Activated naive CD8-positive, alpha-beta T cell treated with anti-CD3 and anti-CD28 coated beads, Interleukin-2, amount 50 U/mL, for 24 hours (primary cell): ENCODE data around the gene TFG.

ENCODE experiments used
- ATAC-seq: fragments of 150-1000 bp; cut with Tn5 transposase; one replicate; pipeline ENCODE4 v1.10.0; 2021
- DNase-seq: peaks from one replicate; pipeline ENCODE4 v3.0.0; 2021
- H3K27ac Mint-ChIP-seq: one replicate; pipeline ENCODE4 v1.8.0; 2021; ENCODE audit warnings: mild to moderate bottlenecking, mixed read lengths
- H3K27me3 Mint-ChIP-seq: one replicate; pipeline ENCODE4 v1.8.0; 2021; ENCODE audit warnings: mixed read lengths
- H3K36me3 Mint-ChIP-seq: one replicate; pipeline ENCODE4 v1.8.0; 2021; ENCODE audit warnings: low read depth, mixed read lengths
- H3K4me1 Mint-ChIP-seq: one replicate; pipeline ENCODE4 v1.8.0; 2021; ENCODE audit warnings: mixed read lengths
- H3K4me3 Mint-ChIP-seq: one replicate; pipeline ENCODE4 v1.8.0; 2021; ENCODE audit warnings: mild to moderate bottlenecking, moderate library complexity, mixed read lengths
- H3K9me3 Mint-ChIP-seq: one replicate; pipeline ENCODE4 v1.8.0; 2021; ENCODE audit warnings: mixed read lengths

Gene TFG

DNA sequence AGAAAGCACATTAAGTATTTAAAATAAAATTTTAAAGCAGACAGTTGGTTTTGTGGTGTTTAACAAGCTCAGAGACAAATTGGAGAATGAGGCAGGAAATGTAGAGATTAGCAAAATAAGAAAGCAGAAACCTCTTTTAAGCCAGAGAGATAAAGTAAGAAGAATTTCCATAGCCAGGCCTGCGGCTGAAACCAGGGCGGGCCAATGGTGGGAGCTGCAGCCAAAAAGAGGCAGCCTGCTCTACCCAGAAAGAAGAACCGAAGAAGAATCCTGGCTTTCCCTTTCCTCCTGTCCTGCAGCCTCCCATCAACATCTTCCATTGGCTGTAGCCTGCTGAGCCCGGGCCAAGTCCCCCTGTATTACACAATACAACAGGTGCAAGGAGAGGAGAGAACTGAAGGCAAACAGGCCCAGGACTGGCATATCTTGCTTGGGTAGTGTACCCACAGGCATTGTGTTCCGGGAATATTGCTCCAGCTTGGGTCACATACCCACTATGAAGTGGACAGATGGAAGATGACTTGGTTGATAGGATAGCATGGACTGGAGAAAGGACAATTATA is 11.5 kb upstream of the TFG start:
- Mint-ChIP-seq H3K9me3 (no peaks in the 10 kb centered on the region), H3K36me3 (no peaks in the 10 kb centered on the region), H3K4me1 (no peaks in the 10 kb centered on the region), H3K4me3 (no peak overlapping the region), H3K27me3 (peaks cover 51% of the 10 kb centered on the region), H3K27ac (no peak overlapping the region)
- DNase-seq (no peak), ATAC-seq (no peak)

DNA sequence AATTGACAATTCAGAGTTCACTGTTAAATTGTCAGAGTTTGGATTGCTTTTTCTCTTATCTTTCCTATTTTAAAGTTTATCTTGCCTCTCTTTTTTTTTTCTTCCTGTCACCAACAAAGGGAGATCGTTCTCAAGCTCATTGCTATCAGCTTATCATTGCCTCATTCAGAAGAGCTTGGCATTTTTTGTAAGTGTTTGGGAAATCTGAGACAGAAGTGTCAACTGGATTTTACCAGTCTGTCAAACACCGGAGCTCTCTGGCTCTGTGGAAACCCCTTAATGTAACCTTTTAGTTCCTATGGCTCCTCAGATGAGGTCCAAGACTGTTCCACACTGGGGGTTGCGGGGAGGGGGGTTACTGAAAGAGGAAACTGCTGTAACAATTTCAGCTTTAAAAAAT is 10.6 kb upstream of the TFG start:
- H3K9me3 Mint-ChIP-seq: no peaks in the 10 kb centered on the region
- peaks cover 53% of the 10 kb centered on the region for H3K27me3 Mint-ChIP-seq
- DNase-seq (no peak), ATAC-seq (no peak)
- H3K4me1 Mint-ChIP-seq: no peaks in the 10 kb centered on the region
- H3K36me3 Mint-ChIP-seq: no peaks in the 10 kb centered on the region
- H3K27ac Mint-ChIP-seq: no peak overlapping the region
- H3K4me3 Mint-ChIP-seq: no peak overlapping the region

DNA sequence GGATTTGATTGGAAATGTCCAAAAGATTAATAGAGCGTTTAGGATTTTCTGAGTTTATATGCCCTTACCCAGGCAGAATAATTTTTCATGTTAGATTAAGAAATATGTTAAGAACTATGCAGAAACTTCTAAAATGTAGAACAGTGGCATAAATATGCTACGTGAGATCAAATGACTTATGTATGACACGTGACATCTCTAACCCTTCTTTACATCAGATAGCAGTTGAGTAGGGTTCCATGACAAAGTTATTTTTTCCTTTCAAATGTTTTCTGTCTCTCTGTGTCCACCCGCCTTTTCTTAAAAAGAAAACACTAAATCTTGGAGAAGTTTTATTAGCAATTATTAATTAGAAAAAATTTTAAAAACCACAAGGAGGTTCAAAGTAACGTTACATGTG is 8.6 kb upstream of the TFG start:
- no peaks in the 10 kb centered on the region for H3K9me3 Mint-ChIP-seq
- no peak overlapping the region for H3K4me3 Mint-ChIP-seq
- DNase-seq: no peak
- no peak for ATAC-seq
- no peaks in the 10 kb centered on the region for H3K4me1 Mint-ChIP-seq
- peaks cover 45% of the 10 kb centered on the region for H3K27me3 Mint-ChIP-seq
- H3K27ac Mint-ChIP-seq: no peak overlapping the region
- H3K36me3 Mint-ChIP-seq: no peaks in the 10 kb centered on the region

DNA sequence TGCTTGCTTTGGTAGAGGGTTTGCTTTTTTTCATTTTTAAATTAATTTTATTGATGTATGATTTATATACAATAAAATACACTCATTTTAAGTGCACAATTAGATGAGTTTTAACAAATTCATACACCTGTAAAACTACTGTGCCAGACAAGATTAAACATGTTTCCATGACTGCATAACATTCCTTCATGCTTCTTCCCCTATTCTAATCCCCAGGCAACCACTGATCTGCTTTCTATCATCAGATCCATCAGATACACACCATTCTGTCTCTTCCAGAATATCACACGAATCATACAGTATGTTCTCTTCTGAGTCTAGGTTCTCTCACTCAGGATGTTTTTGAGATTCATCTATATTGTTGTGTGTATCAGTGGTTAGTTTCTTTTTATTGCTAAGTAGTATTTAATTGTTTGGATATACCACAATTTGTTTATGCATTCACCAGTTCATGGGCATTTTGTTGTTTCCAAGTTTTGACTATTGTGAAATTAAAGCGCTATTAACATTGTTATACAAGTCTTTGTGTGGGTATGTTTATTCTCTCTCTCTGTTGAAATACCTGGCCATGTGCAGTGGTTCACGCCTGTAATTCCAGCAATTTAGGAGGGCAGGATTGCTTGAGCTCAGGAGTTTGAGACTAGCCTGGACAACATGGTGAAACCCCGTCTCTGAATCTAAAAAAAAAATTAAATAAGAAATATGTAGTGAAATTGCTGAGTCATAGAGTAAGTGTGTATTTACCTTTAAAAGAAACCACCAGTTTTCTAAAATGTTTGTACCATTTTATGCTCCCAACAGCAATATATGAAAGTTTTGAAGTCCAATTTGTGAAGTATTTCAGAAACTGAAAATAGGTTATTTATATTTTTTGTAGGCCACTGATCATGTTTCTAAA is 7.0 kb upstream of the TFG start:
- Mint-ChIP-seq H3K4me1 (no peaks in the 10 kb centered on the region), H3K9me3 (no peaks in the 10 kb centered on the region), H3K4me3 (no peak overlapping the region), H3K27me3 (peaks cover 44% of the 10 kb centered on the region), H3K27ac (no peak overlapping the region), H3K36me3 (no peaks in the 10 kb centered on the region)
- ATAC-seq (no peak), DNase-seq (no peak)

DNA sequence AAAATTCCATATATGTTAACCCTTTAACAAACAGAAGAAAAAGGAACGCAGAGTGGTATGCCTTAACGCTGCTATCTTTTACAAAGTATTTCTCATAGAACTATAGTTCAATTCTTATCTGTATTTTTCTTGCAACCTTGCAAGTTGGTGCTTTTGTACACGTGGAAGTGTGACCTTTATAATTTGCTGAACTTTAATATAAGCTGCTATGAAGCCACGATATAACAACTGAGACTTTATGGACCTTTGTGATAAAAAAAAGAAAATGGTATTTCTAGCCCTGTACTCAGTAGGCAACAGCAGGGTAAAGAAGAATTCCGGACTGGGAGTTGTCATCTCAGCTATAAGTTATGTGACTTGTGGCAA is 6.3 kb upstream of the TFG start:
- H3K27ac Mint-ChIP-seq: no peak overlapping the region
- peaks cover 41% of the 10 kb centered on the region for H3K27me3 Mint-ChIP-seq
- ATAC-seq: no peak
- H3K9me3 Mint-ChIP-seq: no peaks in the 10 kb centered on the region
- no peaks in the 10 kb centered on the region for H3K36me3 Mint-ChIP-seq
- no peak overlapping the region for H3K4me3 Mint-ChIP-seq
- H3K4me1 Mint-ChIP-seq: no peaks in the 10 kb centered on the region
- DNase-seq: no peak

DNA sequence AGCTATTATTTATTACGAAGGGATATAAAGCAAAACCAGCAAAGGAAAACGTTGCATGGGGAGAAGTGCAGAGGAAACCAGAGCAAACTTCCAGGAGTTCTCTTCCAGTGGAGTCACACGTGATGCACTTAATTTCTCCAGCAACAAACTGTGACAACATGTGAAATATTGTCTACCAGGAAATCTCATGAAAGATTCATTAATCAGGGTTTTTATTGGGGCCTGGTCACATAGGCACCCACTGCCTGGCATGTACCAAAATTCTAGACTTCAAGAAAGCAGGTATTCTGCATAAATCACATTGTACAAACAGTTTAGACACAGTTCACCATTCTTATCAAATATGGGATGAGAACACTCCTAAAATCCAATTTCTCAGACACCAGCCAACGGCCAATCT is 5.4 kb upstream of the TFG start:
- no peaks in the 10 kb centered on the region for H3K36me3 Mint-ChIP-seq
- ATAC-seq (no peak), DNase-seq (no peak)
- H3K27me3 Mint-ChIP-seq: peaks cover 33% of the 10 kb centered on the region
- H3K9me3 Mint-ChIP-seq: no peaks in the 10 kb centered on the region
- H3K4me1 Mint-ChIP-seq: peaks cover 8% of the 10 kb centered on the region
- H3K4me3 Mint-ChIP-seq: no peak overlapping the region
- no peak overlapping the region for H3K27ac Mint-ChIP-seq

- Mint-ChIP-seq H3K9me3 (no peaks in the 10 kb centered on the region), H3K4me3 (no peak overlapping the region), H3K27ac (no peak overlapping the region), H3K27me3 (peaks cover 25% of the 10 kb centered on the region), H3K36me3 (peaks cover 7% of the 10 kb centered on the region), H3K4me1 (peaks cover 24% of the 10 kb centered on the region)
- ATAC-seq: no peak
- DNase-seq: no peak
These were observed 2.9 kb upstream of the TFG start for GRCh38 chr3:100706365-100706764.

GRCh38 chr3:100708644-100708988 is 678 bp upstream of the TFG start:
- peaks cover 43% of the 10 kb centered on the region for H3K4me1 Mint-ChIP-seq
- peak overlapping the region; percentile 78 for H3K4me3 Mint-ChIP-seq
- H3K27me3 Mint-ChIP-seq: peaks cover 14% of the 10 kb centered on the region
- peak overlapping the region; percentile 89 for H3K27ac Mint-ChIP-seq
- H3K9me3 Mint-ChIP-seq: no peaks in the 10 kb centered on the region
- ATAC-seq: no peak
- peaks cover 18% of the 10 kb centered on the region for H3K36me3 Mint-ChIP-seq
- DNase-seq: no peak

- Mint-ChIP-seq H3K4me1 (peaks cover 47% of the 10 kb centered on the region), H3K36me3 (peaks cover 27% of the 10 kb centered on the region), H3K4me3 (peak overlapping the region; percentile 78), H3K27me3 (peaks cover 14% of the 10 kb centered on the region), H3K9me3 (no peaks in the 10 kb centered on the region), H3K27ac (peak overlapping the region; percentile 73)
- DNase-seq (peak; percentile 39), ATAC-seq (no peak)
These were observed 557 bp downstream of the TFG start for GRCh38 chr3:100709842-100710260.

- DNase-seq: peak; percentile 80
- Mint-ChIP-seq H3K27ac (peak overlapping the region; percentile 73), H3K4me1 (peaks cover 53% of the 10 kb centered on the region), H3K27me3 (peaks cover 11% of the 10 kb centered on the region), H3K9me3 (no peaks in the 10 kb centered on the region), H3K4me3 (peak overlapping the region; percentile 78), H3K36me3 (peaks cover 32% of the 10 kb centered on the region)
- ATAC-seq: peak; percentile 66
These were observed 1.1 kb downstream of the TFG start for GRCh38 chr3:100710261-100710968.

DNA sequence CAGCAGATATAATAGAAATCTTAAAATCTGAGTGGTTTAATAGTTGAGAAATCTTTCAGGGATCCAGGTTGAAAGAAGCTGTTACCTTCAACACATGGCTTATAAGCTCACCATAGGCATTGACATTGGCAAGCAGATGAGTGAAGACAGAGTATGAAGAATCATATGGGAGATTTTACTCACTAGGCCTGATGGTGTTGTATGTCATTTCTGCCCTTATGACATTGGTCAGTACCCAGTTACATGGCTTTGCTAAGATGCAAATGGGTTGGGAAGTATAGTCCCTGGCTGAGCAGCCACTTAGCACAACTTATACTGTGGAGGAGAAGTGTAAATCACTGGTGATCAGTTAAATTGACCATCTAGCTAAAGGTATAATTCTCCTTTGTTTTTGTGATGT is 5.9 kb downstream of the TFG start:
- Mint-ChIP-seq H3K4me1 (peaks cover 69% of the 10 kb centered on the region), H3K27me3 (no peaks in the 10 kb centered on the region), H3K4me3 (no peak overlapping the region), H3K9me3 (no peaks in the 10 kb centered on the region), H3K27ac (no peak overlapping the region), H3K36me3 (peaks cover 66% of the 10 kb centered on the region)
- ATAC-seq (no peak), DNase-seq (no peak)

DNA sequence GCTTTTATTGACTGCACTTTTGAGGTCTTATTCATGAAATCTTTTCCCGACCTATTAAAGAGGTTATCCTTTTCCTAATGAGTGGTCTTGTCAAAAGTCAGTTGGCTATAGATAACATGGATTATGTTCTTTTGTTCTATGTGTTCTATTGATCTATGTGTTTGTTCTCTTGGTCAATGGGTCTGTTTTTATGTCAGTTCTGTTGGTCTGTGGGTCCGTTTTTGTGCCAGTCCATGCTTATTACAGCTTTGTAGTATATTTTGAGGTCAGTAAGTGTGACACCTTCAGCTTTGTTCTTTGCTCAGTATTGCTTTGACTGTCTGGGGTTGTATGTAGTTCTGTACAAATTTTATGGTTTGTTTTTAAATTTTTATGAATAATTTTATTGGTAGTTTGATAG is 7.8 kb downstream of the TFG start:
- DNase-seq: no peak
- no peak overlapping the region for H3K27ac Mint-ChIP-seq
- no peaks in the 10 kb centered on the region for H3K27me3 Mint-ChIP-seq
- no peak overlapping the region for H3K4me3 Mint-ChIP-seq
- peaks cover 52% of the 10 kb centered on the region for H3K4me1 Mint-ChIP-seq
- peaks cover 73% of the 10 kb centered on the region for H3K36me3 Mint-ChIP-seq
- H3K9me3 Mint-ChIP-seq: no peaks in the 10 kb centered on the region
- no peak for ATAC-seq

- DNase-seq (no peak), ATAC-seq (no peak)
- Mint-ChIP-seq H3K27me3 (no peaks in the 10 kb centered on the region), H3K27ac (no peak overlapping the region), H3K4me1 (peaks cover 44% of the 10 kb centered on the region), H3K36me3 (peaks cover 77% of the 10 kb centered on the region), H3K9me3 (no peaks in the 10 kb centered on the region), H3K4me3 (no peak overlapping the region)
These were observed 8.6 kb downstream of the TFG start for GRCh38 chr3:100717637-100718487.

GRCh38 chr3:100719136-100719535 is 9.8 kb downstream of the TFG start:
- H3K4me3 Mint-ChIP-seq: no peak overlapping the region
- H3K9me3 Mint-ChIP-seq: no peaks in the 10 kb centered on the region
- peaks cover 71% of the 10 kb centered on the region for H3K36me3 Mint-ChIP-seq
- ATAC-seq: no peak
- H3K27me3 Mint-ChIP-seq: no peaks in the 10 kb centered on the region
- DNase-seq: no peak
- H3K4me1 Mint-ChIP-seq: peaks cover 36% of the 10 kb centered on the region
- H3K27ac Mint-ChIP-seq: no peak overlapping the region
